GM18498 (cell line): Measurements from ENCODE around the gene PDE4D.

Experiments
- ATAC-seq: cut with Tn5 transposase; IDR thresholded peaks from one replicate; pipeline ENCODE4 v1.9.1; 2021; ENCODE audit warnings: mild to moderate bottlenecking, moderate library complexity; ENCODE audit not compliant: unreplicated experiment

The PDE4D gene

GRCh38 chr5:59104400-59105127 is 789.0 kb downstream of the PDE4D start:
- ATAC-seq = no peak

DNA sequence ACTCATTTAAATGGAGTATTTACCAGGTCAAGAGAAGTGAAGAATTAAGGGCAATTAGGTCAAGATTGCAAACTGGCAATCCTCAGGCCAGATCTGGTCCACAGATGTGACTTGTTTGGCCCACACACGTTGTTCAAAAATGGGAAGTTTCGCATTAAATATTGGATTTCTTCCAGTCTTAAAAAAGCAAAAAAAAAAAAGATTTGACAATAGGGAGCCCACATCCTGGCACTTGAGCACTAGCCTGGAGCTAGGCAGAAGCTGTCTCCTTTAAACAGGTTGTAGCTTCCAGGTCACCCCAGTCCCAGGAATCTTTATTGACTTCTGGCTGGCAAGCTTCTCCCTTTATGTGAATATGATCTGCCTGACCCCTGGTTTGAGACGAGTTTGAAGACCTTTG is 790.2 kb downstream of the PDE4D start:
- no peak for ATAC-seq

DNA sequence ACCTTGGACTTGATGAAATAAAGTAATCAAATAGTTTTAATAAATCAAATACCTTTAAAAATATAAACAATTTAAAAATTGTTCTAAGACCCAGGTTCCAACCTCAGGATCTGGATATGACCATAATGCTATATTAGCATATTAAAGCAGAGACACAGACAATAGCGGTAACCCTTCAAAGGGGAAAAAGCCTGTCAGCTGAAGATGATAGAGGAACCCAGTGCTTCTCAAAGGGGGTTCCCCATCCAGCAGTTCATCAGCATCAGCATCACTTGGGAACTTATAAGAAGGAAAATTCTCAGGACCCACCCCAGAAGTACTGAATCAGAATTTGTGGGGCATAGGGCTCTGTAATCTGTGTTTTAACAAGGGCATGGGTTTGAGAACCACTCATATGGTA is 791.1 kb downstream of the PDE4D start:
- ATAC-seq = no peak

GRCh38 chr5:59100875-59101274 is 792.7 kb downstream of the PDE4D start:
- no peak for ATAC-seq

GRCh38 chr5:59099995-59100345 is 793.6 kb downstream of the PDE4D start:
- no peak for ATAC-seq

DNA sequence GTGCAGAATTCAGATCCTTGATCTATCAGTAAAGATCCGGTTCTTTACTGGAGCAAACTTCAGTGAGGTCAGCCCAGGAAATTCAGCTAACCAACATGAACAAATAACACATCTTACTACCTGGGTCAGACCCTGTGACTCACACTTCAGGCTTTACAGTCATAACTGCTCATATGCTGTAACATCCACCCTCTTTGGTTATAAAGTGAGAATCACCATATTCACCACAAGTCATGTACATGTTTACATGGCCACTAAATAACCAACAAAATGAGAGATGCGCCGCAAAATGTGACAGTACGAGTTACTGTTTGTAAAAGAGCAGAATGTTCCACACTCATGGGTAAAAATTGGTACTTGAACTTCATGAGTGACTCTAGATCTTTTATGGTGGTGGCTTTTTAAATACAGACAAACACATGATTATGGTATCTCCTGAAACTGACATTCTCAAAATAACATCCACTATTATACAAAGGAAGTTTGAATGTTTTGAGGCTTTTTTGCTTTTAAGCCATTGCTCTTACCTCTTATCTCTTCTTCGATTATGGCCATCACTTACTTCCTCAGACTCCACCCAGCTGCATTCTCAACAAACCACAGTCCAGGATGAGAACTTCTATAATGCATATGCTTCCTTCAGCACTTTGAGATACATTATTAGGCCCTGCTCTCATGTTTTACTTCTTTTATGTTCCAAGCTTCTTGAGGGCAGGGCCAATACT is 794.1 kb downstream of the PDE4D start:
- peak; percentile 66 for ATAC-seq

- ATAC-seq = no peak
Measured at GRCh38 chr5:59098743-59099142, 794.8 kb downstream of the PDE4D start.

- ATAC-seq = no peak
Measured at GRCh38 chr5:59097712-59098111, 795.8 kb downstream of the PDE4D start.

GRCh38 chr5:59097116-59097515 is 796.4 kb downstream of the PDE4D start:
- no peak for ATAC-seq

DNA sequence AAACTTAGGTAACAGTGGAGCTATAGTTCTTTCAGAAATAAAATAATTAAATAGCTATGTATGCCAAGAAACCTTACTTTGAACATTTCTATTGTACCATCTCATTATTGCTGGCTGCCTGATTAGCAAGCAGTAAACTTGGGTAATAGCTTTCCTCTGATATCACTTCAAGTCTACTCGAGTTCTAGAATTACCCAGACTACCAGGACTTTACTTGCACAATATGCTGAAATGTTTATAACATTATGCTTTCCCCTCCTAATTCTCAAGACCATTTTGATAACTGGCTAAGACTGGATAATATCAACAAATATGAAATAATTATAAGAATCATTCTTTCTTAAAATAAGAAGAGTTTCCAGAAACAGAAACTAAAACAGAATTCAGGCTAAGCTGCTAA is 798.0 kb downstream of the PDE4D start:
- no peak for ATAC-seq

- ATAC-seq = no peak
Measured at GRCh38 chr5:59094864-59095263, 798.7 kb downstream of the PDE4D start.

DNA sequence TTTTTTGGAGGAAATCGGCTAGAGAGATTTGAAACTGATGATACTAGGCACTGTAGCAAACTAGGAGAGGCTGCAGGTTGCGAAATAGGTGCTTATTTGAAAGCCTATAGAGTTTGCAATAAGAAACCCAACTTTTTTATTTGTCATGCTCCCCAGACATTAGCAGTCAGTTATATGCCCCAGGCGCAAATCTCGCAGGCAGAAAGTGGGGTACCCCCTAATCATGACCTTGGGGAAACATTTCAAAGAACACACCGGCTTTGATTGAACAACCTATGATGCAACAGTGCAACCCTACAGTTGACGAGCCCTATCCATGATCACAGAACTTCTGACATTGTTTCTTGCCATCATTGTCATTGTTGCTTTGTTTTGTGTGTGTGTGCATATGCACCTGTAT is 800.2 kb downstream of the PDE4D start:
- ATAC-seq = no peak

- no peak for ATAC-seq
Measured at GRCh38 chr5:59092758-59093157, 800.8 kb downstream of the PDE4D start.

DNA sequence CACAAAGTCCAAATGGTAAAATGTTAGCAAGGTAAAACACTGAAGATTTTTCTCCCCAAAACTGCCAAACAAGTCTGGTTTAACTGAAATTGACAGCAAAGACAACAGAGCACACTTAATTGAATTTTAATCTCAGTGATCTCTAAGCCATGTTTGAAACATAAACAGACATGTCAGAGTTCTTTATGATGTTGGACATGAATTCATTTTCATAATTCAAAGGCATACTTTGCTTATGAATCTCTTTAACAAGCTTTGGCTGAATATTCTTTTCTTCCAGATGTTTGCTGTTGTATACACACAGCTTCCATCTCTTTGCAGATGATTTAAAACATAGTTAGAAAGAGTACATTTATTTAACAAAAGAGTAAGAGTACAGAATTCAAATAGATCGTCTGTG is 801.6 kb downstream of the PDE4D start:
- ATAC-seq = no peak

- no peak for ATAC-seq
Measured at GRCh38 chr5:59090323-59090722, 803.2 kb downstream of the PDE4D start.

GRCh38 chr5:59089767-59090166 is 803.8 kb downstream of the PDE4D start:
- no peak for ATAC-seq

DNA sequence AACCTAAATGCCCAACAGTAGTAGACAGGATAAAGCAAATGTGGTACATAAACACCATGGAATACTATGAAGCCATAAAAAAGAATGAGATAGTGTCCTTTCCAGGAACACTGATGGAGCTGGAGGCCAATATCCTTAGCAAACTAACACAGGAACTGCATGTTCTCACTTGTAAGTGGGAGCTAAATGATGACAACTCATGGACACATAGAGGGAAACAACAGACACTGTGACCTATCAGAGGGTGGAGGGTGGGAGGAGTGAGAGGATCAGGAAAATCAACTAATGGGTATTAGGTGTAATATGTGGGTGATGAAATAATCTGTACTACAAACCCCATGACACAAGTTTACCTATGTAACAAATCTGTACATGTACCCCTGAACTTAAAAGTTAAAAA is 805.0 kb downstream of the PDE4D start:
- ATAC-seq = no peak

DNA sequence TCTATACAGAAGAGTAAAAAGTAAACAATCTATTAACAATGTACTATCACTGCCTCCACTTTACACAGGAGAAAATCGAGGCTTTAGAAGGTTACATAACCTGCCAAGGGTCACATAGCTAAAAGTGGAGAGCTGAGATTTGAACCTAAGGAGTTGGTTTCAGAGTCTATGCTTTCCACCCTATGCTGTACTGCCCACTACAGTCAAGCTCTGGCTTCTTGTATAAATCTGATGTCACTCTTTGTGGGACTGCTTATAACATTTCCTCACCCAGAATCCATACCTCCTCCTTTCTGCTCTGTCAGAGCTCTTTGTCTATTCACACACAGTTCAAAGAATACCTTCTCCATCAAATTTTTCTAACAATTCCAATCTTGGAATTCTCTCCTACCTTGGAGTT is 807.5 kb downstream of the PDE4D start:
- no peak for ATAC-seq

GRCh38 chr5:59081693-59082092 is 811.8 kb downstream of the PDE4D start:
- no peak for ATAC-seq

DNA sequence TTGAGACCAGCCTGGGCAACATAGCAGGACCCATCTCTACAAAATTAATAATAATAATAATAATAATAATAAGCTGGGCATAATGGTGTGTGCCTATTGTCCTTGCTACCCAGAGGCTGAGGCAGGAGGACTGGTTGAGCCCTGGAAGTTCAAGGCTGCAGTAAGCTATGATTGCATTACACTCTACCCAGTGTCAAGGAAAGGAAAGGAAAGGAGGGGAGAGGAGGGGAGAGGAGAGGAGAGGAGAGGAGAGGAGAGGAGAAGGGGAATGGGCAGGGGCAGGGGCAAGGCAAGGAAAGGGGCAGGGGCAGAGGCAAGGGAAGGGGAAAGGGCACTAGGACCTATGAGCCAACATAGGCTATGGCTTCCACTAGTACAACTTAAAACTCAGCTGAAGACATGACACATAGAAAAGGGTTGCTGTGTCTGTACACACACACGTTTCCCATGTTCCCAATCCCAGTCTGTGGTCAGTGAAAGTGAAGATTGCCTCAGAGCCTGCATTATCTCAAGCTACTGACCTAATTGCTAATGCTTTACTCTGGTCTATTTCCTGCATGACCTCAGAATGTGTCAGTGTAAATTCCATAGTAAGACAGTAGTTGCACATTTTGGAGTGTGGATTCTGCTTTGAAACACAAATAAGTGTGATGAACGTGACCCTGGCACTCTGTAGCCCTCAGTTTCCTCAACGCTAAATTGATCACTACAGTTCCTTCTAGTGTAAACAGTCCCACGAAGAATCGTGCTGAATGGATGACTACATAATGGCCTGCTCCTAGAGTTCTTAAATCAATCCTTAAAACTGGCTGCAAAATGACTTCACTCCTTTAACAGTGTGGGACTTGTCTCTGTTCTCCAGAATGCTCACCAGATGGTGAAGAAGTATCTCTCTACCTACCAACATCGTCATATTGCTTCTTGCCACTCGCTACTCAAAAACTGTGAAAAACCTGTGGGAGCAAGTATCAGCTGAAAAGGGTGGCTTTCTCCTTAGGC is 813.6 kb downstream of the PDE4D start:
- no peak for ATAC-seq

DNA sequence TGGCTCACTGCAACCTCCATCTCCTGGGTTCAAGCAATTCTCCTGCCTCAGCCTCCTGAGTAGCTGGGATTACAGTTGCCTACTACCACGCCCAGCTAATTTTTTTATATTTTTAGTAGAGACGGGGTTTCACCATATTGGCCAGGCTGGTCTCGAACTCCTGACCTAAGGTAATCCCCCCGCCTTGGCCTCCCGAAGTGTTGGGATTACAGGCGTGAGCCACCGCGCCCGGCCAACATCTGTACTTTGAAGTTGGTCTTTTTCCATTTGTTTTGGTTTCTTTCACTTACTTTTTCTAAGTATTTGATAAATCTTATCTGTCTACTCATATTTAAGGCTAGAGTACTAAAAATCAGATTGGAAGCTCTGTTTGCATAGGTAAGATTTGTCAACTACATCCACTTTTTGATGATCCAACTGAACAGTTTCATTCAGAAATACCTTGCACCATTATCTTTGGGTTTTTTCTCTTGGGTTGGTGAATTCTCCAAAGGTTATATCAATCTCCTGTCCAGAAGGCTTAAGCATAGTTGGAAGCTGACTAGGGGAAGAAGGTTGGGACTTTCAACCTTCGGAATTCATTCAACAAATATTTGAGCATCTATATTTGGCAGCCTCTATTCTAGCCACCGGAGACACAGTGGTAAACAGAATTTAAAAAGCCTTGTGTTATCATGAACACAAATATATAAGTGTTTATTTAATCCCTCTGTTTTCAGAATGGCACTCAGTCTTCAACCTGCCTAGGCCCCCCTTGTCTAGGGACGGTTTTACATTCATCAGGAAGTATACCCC is 821.6 kb downstream of the PDE4D start:
- no peak for ATAC-seq
